Stimulated activated CD4-positive, alpha-beta T cell treated with anti-CD3 and anti-CD28 coated beads, Interleukin-1b, Interleukin-23, amount 100 ng/mL, for 4 hours (primary cell): ENCODE results near the gene PRR20G.
"Not testable (repeated sequence)": the region's sequence is repeated elsewhere in the genome, so short reads cannot be mapped to it uniquely, and the experiment has no call there.

Source experiments
- DNase-seq, 2 donors: peaks; one replicate each; pipeline ENCODE4 v3.0.0-alpha.2; 2020; ENCODE audit warnings: low read depth in 2 of 2

Gene PRR20G

GRCh38 chr3:127299276-127299675 is 11.4 kb upstream of the PRR20G start:
- DNase-seq, result no peak

- DNase-seq, result no peak
Observed at GRCh38 chr3:127296959-127297358, 9.1 kb upstream of the PRR20G start.

GRCh38 chr3:127296166-127296565 is 8.3 kb upstream of the PRR20G start:
- no peak for DNase-seq

- not testable (repeated sequence) for DNase-seq
Observed at GRCh38 chr3:127293650-127294049, 5.8 kb upstream of the PRR20G start.

GRCh38 chr3:127291611-127292010 is 3.8 kb upstream of the PRR20G start:
- DNase-seq, result no peak

GRCh38 chr3:127291114-127291513 is 3.3 kb upstream of the PRR20G start:
- no peak for DNase-seq

- no peak for DNase-seq
Observed at GRCh38 chr3:127289706-127290575, 2.1 kb upstream of the PRR20G start.

- no peak for DNase-seq
Observed at GRCh38 chr3:127288921-127289705, 1.3 kb upstream of the PRR20G start.

GRCh38 chr3:127288343-127288742 is 497 bp upstream of the PRR20G start:
- no peak for DNase-seq

GRCh38 chr3:127286571-127287140 is 1.2 kb downstream of the PRR20G start:
- no peak for DNase-seq

- no peak for DNase-seq
Observed at GRCh38 chr3:127284258-127284657, 3.6 kb downstream of the PRR20G start.

GRCh38 chr3:127277561-127277960 is 10.3 kb downstream of the PRR20G start:
- no peak for DNase-seq

GRCh38 chr3:127276995-127277394 is 10.9 kb downstream of the PRR20G start:
- no peak for DNase-seq

GRCh38 chr3:127276396-127276795 is 11.4 kb downstream of the PRR20G start:
- no peak for DNase-seq

GRCh38 chr3:127275287-127275781 is 12.5 kb downstream of the PRR20G start:
- no peak for DNase-seq

GRCh38 chr3:127274200-127274760 is 13.6 kb downstream of the PRR20G start:
- DNase-seq, result no peak

- DNase-seq, result no peak
Observed at GRCh38 chr3:127273206-127273605, 14.6 kb downstream of the PRR20G start.

GRCh38 chr3:127266186-127266585 is 21.7 kb downstream of the PRR20G start:
- no peak for DNase-seq

GRCh38 chr3:127265581-127265981 is 22.3 kb downstream of the PRR20G start:
- no peak for DNase-seq

GRCh38 chr3:127264794-127265514 is 22.9 kb downstream of the PRR20G start:
- DNase-seq, result no peak

GRCh38 chr3:127264292-127264691 is 23.6 kb downstream of the PRR20G start:
- no peak for DNase-seq
